ENCODE data around the gene FLNA.

FLNA gene

DNA sequence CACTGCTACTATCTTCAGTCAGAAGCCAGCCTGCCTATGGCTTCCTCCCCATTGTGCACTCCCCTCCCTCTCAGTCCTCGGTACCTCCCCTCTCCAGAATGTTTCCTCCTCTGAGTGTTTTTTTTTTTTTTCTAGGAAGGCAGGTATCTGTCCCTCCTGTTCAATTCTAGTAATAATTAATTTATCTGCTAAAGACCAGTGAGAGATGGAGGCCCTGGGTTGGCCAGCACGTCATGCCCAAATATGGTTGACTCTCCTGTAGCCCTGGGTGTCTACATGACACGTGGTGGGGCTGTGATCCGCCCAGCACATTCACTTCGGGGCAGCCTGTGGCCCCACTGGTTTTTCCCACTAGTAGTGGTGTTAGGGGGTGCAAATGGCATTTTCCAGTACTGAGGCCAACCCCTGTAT is 1.8 kb downstream of the FLNA start:
- DNase-seq = no peak

DNA sequence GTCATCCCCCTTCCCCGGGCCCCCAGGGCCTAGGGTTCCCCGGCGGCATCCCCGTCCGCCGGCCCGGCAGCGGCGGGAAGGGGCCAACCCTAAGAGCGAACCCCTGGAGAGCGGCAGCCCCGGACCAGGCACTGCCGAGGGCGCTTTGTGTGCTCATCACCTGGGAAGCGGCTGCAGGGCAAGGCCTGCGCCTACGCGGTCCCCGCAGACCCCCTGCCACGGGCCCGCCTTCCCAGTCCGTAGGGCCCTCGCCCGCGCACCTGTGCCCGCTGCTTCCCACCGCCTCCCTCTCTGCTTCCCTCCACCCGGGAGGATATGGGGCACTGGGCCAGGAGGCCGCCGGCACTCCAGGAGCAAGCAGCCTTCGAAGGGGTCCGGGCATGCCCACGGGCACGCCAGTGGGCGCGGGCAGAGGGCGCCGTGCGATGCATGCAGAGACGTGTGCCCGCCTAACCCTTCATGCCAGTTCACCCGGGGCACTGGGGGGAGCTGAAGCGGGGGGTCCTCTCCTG is 2.6 kb downstream of the FLNA start:
- DNase-seq = no peak

DNA sequence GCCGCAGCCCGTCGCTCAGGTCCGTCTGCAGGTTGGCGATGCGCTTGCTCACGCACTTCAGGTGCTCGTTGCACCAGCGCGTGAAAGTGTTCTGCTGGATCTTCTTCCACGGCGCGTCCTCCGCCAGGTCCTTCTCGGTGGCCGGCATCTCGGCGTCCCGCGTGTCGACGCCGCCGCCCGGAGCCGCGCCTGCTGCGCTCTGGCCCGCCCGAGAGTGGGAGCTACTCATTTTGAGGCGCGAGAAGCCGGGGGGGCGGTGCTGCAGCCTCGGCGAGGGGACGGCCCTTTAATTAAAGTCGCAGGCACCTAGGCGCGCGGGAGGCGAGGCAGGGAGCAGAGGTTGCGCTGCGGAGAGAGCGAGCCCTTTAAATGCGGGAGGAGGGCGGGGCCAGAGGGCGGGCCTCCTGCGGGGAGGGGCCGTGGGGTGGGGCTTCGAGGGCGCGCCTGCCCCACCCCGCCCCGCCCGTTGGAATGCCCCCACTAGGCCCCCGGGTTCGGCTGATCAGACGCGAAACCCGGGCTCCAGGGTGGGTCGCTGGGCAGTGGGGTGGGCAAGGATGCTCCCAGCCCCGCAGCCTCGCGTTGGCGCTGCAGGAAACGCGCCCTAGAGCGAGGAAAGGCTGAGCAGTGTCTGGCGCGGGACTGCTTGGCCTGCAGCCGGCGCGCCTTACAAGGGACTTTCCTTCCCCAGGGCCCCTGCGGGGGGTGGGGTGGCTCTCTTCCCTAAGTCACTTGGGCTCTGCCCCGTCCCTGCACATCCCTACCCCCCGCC is 3.2 kb downstream of the FLNA start:
- peak; percentile 88 for DNase-seq

- no peak for DNase-seq
These were observed 4.0 kb downstream of the FLNA start for GRCh38 chrX:154370300-154371016.

DNA sequence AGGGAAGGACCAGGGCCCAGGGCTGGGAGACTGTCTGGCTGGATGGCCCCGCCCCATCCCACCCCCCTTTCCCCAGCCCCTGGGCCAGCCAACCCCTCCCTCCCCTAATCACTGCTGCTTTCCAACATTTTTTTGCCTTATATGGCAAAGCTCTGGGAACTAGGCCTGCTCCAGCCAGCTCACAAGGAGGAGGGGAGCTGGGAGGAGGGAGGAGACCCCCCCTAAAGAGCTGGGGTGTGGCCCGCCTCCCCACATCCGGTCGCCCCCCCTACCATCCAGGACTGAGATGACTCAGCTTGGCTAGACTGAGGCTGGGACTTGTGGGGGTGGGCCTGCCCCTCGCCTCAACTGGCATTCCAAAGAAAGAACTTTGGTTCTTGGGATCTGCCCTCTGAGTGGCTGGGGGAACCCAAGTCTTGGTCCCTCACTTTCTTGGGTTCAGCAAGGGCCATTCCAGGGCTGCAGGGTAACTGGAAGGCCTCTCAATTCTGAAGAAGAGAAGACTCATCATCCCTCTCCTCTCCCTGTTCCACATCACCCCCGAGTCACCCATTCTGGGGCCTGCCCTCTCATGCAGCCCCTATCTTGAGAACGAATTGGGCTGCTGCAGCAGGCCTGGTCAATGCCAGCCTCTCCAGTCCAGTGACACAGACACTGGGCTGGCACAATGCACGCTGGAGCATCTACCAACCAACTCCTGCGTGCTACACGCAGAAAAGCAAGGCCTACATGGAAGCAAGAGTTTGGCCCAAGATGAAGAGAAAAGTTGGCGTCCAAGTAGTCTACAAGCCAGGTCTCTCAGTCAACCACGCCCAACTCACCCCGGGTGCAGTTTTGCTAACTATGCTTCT is 4.8 kb downstream of the FLNA start:
- DNase-seq = peak; percentile 51

- DNase-seq = peak; percentile 79
These were observed 5.6 kb downstream of the FLNA start for GRCh38 chrX:154368630-154369448.

- DNase-seq = no peak
These were observed 6.7 kb downstream of the FLNA start for GRCh38 chrX:154367474-154368308.

DNA sequence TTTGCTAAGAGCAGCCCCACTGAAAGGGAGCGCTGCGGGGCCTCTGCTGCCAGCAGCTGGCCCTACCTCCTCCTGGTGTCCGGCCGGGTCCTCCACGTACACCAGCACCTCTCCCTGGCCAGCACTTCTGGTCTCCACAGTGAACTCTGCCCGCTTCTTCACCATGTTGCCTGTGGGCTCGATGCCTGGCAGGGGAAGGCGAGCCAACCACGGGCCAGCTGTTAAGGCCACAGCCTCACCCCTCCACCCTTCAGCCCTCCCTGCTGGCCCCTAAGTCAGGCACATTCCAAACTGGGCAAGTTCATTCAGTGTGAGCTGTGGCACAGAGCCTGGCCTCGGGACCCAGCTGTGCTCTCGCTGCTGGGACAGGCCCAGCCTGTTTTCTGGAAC is 7.8 kb downstream of the FLNA start:
- no peak for DNase-seq

GRCh38 chrX:154365997-154366665 is 8.3 kb downstream of the FLNA start:
- DNase-seq = no peak

DNA sequence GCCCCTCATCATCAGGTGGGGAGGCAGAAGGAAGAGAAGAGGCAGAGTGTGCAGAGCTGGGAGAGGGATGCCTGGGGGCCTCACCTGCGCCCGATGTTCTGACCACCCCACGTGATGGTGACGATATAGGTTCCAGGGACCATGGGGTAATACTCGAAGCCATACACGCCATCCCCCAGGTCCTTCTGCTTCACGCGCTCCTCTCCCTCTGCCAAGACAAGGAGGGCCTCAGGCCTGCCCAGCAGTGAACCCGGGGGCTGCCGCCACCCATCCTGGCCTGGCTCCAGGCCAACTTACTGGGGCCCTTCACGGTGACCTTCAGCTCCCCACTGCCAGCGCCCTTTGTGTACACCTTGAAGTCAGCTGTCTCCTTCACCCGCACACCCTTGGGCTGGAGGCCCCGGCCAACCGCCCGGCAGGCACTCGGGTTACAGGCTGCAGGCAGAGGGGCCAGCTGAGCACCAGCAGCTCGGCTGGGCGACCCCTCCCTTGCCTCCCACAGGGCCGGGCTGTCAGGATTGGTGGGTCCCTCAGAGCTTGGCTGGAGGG is 9.3 kb downstream of the FLNA start:
- DNase-seq = no peak

DNA sequence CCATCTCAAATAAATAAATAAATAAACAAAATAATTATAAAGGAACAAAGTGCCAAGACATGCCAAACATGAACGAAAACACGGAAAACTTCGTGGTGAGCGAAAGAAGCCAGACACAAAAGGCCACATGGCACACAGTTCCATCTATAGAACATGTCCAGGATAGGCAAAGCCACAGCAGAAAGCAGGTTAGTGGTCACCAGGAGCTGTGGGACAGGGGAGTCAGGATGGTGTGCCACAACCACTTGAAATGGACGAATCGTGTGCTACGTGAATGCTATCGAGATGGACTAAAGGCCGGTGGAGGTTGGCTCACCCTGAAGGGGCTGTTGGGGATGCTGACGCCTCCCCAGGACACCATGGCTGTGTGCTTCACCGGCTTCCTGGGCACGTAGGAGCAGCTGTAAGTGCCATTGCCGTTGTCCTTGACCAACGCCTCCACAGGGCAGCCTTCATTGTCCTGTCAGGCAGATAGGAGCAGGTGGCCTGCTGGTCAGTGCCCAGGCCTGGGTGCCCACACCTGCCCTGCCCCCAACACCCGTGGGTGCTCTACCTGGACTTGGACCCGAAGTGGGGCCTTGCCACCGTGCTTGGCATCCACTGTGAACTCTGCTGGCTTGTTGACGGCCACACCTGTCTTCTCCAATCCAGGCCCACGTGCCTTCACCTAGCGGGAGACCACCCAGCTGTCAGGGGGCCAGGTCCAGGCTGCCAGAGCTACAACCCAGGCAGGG is 10.6 kb downstream of the FLNA start:
- no peak for DNase-seq

DNA sequence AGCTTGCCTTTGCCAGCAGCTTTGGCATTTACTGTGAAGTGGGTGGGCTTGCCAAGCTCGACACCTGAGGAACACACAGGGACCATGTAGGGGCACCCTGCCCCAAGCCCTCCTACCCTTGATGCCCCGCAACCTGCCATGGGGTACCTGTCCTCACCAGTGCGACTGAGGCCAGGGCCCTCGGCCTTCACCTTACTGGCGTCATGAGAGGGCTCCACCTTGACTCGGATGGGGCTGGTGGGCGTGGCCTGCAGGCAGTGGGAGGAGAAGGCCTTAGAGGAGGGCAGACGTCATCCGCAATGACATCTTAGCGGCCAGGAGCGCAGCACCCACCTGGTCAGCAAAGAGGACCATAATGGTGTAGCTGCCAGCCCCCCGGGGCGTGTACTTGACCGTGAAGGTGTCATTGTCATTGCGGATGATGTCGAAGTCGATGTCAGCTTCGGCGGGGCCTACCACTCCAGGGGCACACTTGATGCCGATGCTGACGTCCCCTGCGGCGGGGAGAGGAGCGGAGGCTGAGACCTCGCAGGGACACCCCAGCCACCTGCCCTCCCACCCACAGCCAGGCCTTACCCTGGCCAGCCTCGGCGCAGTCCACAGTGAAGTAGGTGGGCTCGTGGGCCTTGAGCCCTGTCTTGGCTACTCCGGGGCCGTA is 12.2 kb downstream of the FLNA start:
- DNase-seq = no peak

GRCh38 chrX:154360155-154360713 is 14.2 kb downstream of the FLNA start:
- no peak for DNase-seq

GRCh38 chrX:154359362-154360154 is 14.9 kb downstream of the FLNA start:
- DNase-seq = no peak

DNA sequence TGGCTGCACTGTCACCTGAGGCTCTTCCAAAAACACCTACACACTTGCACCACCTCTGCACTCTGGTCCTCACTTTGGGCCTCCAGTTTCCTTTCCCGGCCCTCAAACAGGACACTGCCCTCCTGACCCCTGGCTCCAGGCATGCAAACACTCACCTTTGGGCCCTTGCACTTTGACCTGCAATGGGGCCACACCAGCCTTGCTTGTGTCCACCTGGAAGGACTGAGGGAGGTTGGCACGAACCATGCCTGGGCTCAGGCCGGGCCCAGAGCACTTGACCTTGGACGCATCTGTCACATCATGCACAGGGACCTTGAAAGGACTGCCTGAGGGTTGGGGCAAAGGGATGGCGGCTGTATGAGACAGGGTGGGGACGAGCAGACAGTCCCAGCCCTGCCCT is 15.6 kb downstream of the FLNA start:
- no peak for DNase-seq

DNA sequence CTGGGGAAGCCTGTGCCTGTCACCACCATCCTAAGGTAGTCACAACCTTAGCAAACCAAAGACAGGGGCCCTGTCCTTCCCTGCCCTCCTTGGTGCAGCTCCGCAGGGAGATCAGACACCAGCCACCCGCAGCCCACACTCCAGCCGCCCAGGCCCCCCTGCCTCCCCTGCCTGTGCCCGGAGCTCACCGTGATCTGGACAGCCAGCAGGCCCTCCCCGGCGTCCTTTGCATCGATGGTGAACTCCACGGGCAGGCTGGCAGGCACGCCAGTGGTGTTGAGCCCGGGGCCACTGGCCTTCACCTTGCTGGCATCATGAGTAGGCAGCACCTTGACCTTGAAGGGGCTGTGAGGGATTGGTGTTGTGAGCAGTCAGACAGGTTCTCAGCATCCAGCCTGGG is 16.4 kb downstream of the FLNA start:
- no peak for DNase-seq

DNA sequence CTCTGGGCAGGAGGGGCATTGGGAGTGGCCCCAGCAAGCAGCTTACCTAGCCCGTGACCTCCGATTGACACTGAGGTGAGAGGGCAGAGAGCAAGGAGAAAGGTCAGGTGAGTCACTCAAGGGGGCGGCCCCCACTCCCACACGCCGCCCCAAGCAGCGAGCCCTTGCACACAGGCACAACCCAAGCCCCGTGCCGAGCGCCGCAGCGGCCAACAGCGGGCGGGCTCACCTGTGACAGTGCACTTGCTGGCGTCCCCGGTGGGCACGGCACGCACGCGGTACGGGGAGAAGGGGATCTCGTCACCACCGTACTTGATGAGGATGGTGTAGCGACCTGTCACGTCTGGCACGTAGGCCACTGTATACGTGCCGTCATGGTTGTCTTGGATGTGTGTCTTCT is 17.2 kb downstream of the FLNA start:
- DNase-seq = no peak

GRCh38 chrX:154356596-154356995 is 17.8 kb downstream of the FLNA start:
- DNase-seq = no peak
